Calu3 (cell line): ENCODE measurements around the gene EPOP. TPM values are rescaled to one million over a fixed set of nuclear protein-coding genes. Genes with fewer than 3 reads are reported as not detected.

Source experiments
- BruUV-seq: library from RNA; stranded (reverse); fragments of 400-500 nt; replicated peaks from 2 replicates; lab custom pipeline; 2021; lab: Mats Ljungman, UMichigan
- CTCF ChIA-PET: fragments of 300-600 bp; sonication (Branson Sonifier 250); formaldehyde crosslinking; loops from one replicate; lab custom pipeline; 2022; ENCODE audit warnings: antibody characterized with exemption; lab: Charles Lee
- DNase-seq: peaks from one replicate; pipeline ENCODE4 v3.0.0; 2022
- H3K27ac Mint-ChIP-seq: one replicate; pipeline ENCODE4 v1.8.0; 2022; ENCODE audit warnings: mixed read lengths; ENCODE audit not compliant: unreplicated experiment
- H3K27me3 Mint-ChIP-seq: one replicate; pipeline ENCODE4 v1.8.0; 2022; ENCODE audit warnings: mixed read lengths; ENCODE audit not compliant: unreplicated experiment
- H3K36me3 Mint-ChIP-seq: one replicate; pipeline ENCODE4 v1.8.0; 2022; ENCODE audit warnings: mild to moderate bottlenecking, moderate library complexity, mixed read lengths; ENCODE audit not compliant: insufficient read depth, unreplicated experiment
- H3K4me1 Mint-ChIP-seq: one replicate; pipeline ENCODE4 v1.8.0; 2022; ENCODE audit warnings: mild to moderate bottlenecking, low read depth, mixed read lengths; ENCODE audit not compliant: unreplicated experiment
- H3K4me3 Mint-ChIP-seq: one replicate; pipeline ENCODE4 v1.8.0; 2022; ENCODE audit warnings: mild to moderate bottlenecking, low read depth, moderate library complexity, mixed read lengths; ENCODE audit not compliant: unreplicated experiment
- H3K9me3 Mint-ChIP-seq: one replicate; pipeline ENCODE4 v1.8.0; 2022; ENCODE audit warnings: low read depth, mixed read lengths; ENCODE audit not compliant: unreplicated experiment
- CTCF ChIP-seq: fragments of 200-600 bp; IDR thresholded peaks from one replicate; pipeline ENCODE4 v1.8.0; 2022; ENCODE audit warnings: antibody characterized with exemption; ENCODE audit not compliant: unreplicated experiment
- intact Hi-C: fragments of 100-400 bp; cut with micrococcal nuclease; formaldehyde crosslinking; loops from one replicate; pipeline ENCODE4 v1.10.0; 2022; ENCODE audit not compliant: unreplicated experiment
- total RNA-seq: library from RNA; stranded (reverse); gene quantifications from 2 replicates; pipeline ENCODE4 v1.2.3, GENCODE V29; 2022

EPOP gene
- total RNA-seq, 1 experiment from 2014 or later = 15.3 TPM

- no peak for TF ChIP-seq CTCF
- Mint-ChIP-seq H3K27me3 (peaks cover 37% of the 10 kb centered on the region), H3K9me3 (no peaks in the 10 kb centered on the region), H3K4me3 (no peak overlapping the region), H3K4me1 (peaks cover 14% of the 10 kb centered on the region), H3K36me3 (peaks cover 11% of the 10 kb centered on the region), H3K27ac (no peak overlapping the region)
- DNase-seq = no peak
- intact Hi-C loops = no loop called here
- BruUV-seq = no TSS peak
- CTCF ChIA-PET = interaction anchor here (0.6 to 1.7 kb wide), 10 partner anchors 8 to 239 kb away, joined by 3 to 10 read pairs (median 3); partner anchors contain the start of gene RPL23
These were observed 6.3 kb upstream of the EPOP start for GRCh38 chr17:38681096-38681495.

DNA sequence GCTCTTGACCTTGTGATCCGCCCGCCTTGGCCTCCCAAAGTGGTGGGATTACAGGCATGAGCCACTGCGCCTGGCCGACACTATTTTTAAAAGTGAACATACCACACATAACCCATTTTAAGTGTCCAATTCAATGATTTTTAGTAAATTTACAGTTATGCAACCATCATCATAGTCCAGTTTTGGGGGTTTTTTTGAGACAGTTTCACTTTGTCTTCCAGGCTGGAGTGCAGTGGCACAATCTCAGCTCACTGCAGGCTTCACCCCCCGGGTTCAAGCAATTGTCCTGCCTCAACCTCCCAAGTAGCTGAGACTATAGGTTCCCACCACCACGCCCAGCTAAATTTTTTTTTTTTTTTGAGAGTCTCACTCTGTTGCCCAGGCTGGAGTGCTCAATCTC, 3.1 kb upstream of the EPOP start:
- CTCF ChIA-PET = interaction anchor here (0.6 to 3.7 kb wide), 11 partner anchors 8 to 318 kb away, joined by 3 to 84 read pairs (median 5); partner anchors contain the start of genes CISD3 and CWC25
- Mint-ChIP-seq H3K27ac (no peak overlapping the region), H3K27me3 (peaks cover 44% of the 10 kb centered on the region)

DNA sequence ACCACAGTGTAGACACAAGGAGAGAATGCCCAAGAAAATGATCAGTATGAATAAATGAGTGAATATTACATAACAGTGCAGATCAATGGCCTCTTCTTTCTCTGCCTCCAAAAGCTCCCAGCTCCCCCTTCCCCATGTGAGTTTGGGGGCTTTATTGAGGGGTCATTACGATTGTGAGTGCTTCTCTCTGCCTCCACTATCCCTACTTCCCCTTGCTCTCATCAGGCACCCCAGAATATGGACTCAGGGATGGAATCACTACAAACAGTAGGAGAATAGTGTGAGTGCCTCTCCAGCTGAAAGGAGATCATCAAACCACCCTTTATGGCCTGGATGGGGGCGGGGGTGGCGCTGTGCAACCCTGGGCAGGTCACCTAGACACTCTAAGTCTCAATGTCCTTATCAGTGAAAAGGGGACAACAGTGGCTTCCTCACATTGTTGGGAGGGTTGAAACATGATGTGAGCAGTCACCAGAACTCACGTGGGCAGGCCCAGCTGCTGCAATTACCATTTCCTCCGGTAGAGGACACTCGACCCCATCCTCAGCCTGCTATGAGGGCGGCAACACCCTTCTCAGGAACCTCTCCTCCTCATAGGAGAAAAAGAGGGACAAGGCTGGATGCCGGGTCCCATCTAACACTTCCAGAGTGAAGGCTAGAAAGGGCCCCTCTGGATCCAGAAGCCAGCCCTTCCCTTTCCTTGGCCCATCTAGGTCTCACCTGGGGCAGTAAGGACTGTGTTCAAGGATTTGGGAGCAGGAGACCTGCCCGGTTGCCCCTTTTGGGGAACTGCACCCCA, 2.1 kb upstream of the EPOP start:
- Mint-ChIP-seq H3K27me3 (peaks cover 53% of the 10 kb centered on the region), H3K36me3 (peaks cover 47% of the 10 kb centered on the region), H3K4me3 (no peak overlapping the region), H3K27ac (no peak overlapping the region), H3K9me3 (no peaks in the 10 kb centered on the region), H3K4me1 (peaks cover 30% of the 10 kb centered on the region)
- BruUV-seq = no TSS peak
- TF ChIP-seq CTCF = peak; percentile 100
- intact Hi-C loops = loop anchor here (1.0 to 10.0 kb wide), 4 partner anchors 26 to 178 kb away; partner anchors contain the start of genes CISD3 and RPL23
- CTCF ChIA-PET = interaction anchor here (0.5 to 3.7 kb wide), 17 partner anchors 9 to 1083 kb away, joined by 3 to 84 read pairs (median 5); partner anchors contain the start of genes CISD3 and CWC25
- peak; percentile 99 for DNase-seq

More for the DNA sequence above, 3.1 kb upstream of the EPOP start:
- H3K4me3 Mint-ChIP-seq = no peak overlapping the region
- intact Hi-C loops = loop anchor here (1.0 to 10.0 kb wide), 4 partner anchors 25 to 177 kb away; partner anchors contain the start of genes CISD3 and RPL23
- H3K36me3 Mint-ChIP-seq = peaks cover 41% of the 10 kb centered on the region
- no peaks in the 10 kb centered on the region for H3K9me3 Mint-ChIP-seq
- no peak for TF ChIP-seq CTCF
- no TSS peak for BruUV-seq
- DNase-seq = no peak
- peaks cover 27% of the 10 kb centered on the region for H3K4me1 Mint-ChIP-seq

DNA sequence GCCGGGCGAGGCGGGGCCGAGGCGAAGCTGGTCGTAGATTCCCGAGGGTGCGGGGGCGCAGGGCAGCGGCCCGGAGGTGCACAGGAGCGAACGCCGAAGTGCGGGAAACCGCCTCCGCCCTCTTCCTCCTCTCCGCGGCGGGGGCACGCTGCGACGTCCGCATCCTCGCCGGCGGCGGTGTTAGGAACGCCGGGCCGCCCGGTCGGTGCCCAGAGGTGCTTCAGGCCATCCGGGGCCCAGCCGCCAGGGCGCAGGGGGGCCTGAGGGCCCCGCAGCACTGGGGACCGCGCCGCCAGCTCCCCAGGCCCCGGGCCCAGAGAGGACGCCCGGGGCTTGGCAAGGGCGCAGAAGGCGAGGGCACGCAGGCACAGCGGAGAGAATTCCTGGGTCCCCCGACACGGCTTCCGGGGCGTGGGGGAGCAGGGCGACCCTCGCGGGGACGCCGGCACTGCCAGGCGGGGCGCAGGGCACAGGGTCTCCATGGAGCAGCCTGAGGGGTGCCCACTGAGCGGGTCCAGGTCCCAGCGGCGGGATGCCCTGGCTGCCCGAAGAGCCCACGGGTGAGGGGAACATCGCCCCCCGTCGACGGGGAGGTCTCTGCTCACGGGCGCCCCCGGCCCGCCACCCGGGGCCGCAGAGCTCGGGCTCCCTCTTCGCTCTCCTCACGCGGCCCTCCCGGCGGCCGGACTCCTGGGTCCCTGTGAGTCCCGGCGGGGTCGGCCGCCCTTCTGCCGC, 576 bp downstream of the EPOP start:
- Mint-ChIP-seq H3K4me3 (peak overlapping the region; percentile 66), H3K27ac (peak overlapping the region; percentile 31), H3K9me3 (no peaks in the 10 kb centered on the region), H3K27me3 (peaks cover 80% of the 10 kb centered on the region), H3K36me3 (peaks cover 47% of the 10 kb centered on the region), H3K4me1 (peaks cover 34% of the 10 kb centered on the region)
- peak; percentile 78 for TF ChIP-seq CTCF
- peak; percentile 75 for DNase-seq
- intact Hi-C loops = loop anchor here (10.0 kb wide), 1 partner anchor 181 kb away; the partner anchor contains the start of gene RPL23
- TSS peak; percentile 53 for BruUV-seq
- CTCF ChIA-PET = interaction anchor here (1.8 to 3.7 kb wide), 4 partner anchors 10 to 116 kb away, joined by 5 to 26 read pairs (median 13); partner anchors contain the start of gene CISD3
